Measurements from ENCODE around the gene EIF3D. TPM values are rescaled to one million over a fixed set of nuclear protein-coding genes. Genes with fewer than 3 reads are reported as not detected.
A peak's percentile ranks its signal among the peaks of the same experiment; 100 is the strongest.

The EIF3D gene
- polyA plus RNA-seq, 1 experiment = 349 TPM

DNA sequence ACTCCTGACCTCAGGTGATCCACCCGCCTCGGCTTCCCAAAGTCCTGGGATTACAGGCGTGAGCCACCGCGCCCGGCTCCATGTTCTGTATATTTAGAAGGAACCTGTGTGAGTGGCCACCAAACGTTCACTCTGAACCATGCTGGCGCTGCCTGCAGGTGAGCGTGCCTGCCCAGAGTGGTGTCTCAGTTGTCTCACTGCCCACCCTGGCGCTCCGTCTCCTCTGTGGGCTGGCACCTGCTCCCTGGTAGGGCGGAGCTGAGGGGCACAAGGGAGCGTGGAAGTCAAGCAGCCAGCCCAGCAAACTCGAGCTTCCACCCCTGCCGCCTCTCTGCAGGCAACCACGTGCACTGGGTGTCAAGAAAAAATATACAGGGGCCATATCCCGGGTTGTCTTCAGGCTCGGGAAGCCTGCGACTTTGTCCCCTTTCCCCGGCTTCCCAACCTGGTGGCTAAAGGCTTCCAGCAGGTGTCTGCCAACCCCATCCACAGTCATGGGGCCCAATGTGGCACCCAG, 64.2 kb downstream of the EIF3D start:
- DNase-seq (ENCODE audit: low read depth, low spot score) = no peak
- TF ChIP-seq, protein P1, sequence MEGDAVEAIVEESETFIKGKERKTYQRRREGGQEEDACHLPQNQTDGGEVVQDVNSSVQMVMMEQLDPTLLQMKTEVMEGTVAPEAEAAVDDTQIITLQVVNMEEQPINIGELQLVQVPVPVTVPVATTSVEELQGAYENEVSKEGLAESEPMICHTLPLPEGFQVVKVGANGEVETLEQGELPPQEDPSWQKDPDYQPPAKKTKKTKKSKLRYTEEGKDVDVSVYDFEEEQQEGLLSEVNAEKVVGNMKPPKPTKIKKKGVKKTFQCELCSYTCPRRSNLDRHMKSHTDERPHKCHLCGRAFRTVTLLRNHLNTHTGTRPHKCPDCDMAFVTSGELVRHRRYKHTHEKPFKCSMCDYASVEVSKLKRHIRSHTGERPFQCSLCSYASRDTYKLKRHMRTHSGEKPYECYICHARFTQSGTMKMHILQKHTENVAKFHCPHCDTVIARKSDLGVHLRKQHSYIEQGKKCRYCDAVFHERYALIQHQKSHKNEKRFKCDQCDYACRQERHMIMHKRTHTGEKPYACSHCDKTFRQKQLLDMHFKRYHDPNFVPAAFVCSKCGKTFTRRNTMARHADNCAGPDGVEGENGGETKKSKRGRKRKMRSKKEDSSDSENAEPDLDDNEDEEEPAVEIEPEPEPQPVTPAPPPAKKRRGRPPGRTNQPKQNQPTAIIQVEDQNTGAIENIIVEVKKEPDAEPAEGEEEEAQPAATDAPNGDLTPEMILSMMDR (IDR thresholded peaks at IDR 0.05; ENCODE audit: low read depth, low read length) = no peak
- peak overlapping the region; percentile 99 for H3K27ac ChIP-seq (ENCODE audit: low read depth, low read length)
- POLR2A ChIA-PET = interaction anchor here (1.1 to 2.7 kb wide), 3 partner anchors 20 to 84 kb away, joined by 3 to 13 read pairs (median 4); no protein-coding TSS in a partner anchor
- peaks cover 5% of the 10 kb centered on the region; the same call in 1 of the 2 replicates for H3K9me3 ChIP-seq (ENCODE audit: control insufficient read depth, insufficient read depth, low read length)
- no peaks in the 10 kb centered on the region for H3K27me3 ChIP-seq (ENCODE audit: control insufficient read depth, insufficient read depth, low read length)
- CTCF ChIA-PET = no interaction called here
- H3K4me3 ChIP-seq (ENCODE audit: low read depth, low read length) = no peak overlapping the region

DNA sequence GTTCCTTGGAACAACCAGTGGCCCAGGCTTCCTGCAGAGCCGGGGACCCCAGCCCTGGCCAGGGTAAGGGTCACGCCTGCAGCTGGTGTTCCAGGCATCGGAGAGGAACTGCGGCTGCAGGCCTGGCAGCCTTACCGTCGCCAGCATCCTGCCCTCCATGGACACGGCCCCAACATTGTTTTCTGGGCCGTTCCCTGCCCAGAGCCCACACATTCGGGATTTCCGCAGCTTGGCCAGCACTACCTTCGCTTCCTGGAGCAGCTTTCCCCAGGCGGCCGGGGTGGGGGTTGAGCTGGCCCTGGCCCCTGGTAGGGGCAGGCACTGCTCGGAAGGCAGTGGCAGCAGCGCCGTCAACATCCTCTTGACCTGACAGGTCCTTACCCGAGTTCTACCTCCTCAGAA, 65.2 kb downstream of the EIF3D start:
- no peak overlapping the region for H3K27ac ChIP-seq (ENCODE audit: low read depth, low read length)
- TF ChIP-seq, protein P1 (IDR thresholded peaks at IDR 0.05; ENCODE audit: low read depth, low read length) = no peak
- H3K27me3 ChIP-seq (ENCODE audit: control insufficient read depth, insufficient read depth, low read length) = no peaks in the 10 kb centered on the region
- ChIA-PET POLR2A (interaction anchor here (0.6 to 1.2 kb wide), 3 partner anchors 24 to 103 kb away, joined by 3 read pairs; no protein-coding TSS in a partner anchor), CTCF (no interaction called here)
- no peak overlapping the region for H3K4me3 ChIP-seq (ENCODE audit: low read depth, low read length)
- no peak for DNase-seq (ENCODE audit: low read depth, low spot score)
- H3K9me3 ChIP-seq (ENCODE audit: control insufficient read depth, insufficient read depth, low read length) = peaks cover 5% of the 10 kb centered on the region; the same call in 1 of the 2 replicates

DNA sequence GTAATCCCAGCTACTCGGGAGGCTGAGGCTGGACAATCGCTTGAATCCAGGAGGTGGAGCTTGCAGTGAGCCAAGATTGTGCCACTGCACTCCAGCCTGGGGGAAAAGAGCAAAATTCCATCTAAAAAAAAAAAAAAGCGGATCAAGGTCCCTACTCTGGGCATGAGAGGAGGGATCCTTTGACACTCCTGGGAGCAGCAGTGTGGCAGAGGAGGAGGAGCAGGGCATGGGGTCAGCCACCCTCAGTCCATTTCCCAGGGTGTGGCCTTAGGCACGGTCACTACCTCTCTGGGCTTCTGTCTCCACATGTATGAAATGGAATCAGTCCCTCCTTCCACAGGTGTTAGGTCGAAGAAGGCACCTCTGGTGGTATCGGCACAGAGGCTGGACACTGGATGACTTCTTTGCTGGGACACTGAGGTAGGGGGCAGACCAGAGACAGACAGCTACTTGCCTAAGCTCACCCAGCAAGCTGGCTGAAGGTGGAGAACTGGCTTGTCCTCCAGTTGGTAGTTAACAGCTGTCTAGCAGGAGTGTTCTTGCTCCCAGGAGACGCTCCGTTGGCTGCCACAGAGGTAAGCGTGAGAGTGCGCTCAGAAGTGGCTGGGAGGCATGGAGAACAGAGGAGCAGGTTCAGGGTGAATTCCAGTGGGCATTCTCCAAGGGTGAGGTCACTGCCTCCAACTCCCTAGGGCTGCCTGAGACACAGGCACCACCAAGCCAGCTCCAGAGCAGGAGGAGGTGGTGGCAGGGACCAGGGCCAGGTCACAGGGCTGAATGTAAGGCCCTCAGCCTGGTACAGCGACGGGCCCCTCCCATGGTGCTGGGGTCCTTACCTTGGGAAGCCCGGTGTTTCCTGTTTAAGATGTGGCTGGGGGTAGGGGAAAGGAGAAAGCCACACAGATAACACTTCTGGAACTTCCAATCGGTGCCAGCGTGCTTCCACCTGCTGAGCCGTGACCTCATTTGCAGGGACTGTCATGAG, 67.0 kb downstream of the EIF3D start:
- no peak overlapping the region for H3K4me3 ChIP-seq (ENCODE audit: low read depth, low read length)
- H3K27ac ChIP-seq (ENCODE audit: low read depth, low read length) = peak overlapping the region; percentile 89
- H3K27me3 ChIP-seq (ENCODE audit: control insufficient read depth, insufficient read depth, low read length) = no peaks in the 10 kb centered on the region
- TF ChIP-seq, protein P1 (IDR thresholded peaks at IDR 0.05; ENCODE audit: low read depth, low read length) = no peak
- ChIA-PET CTCF (no interaction called here), POLR2A (interaction anchor here (0.7 to 2.1 kb wide), 11 partner anchors 9 to 106 kb away, joined by 3 to 31 read pairs (median 3); partner anchors contain the start of gene MYH9)
- DNase-seq (ENCODE audit: low read depth, low spot score) = peak; percentile 93
- peaks cover 5% of the 10 kb centered on the region; the same call in 1 of the 2 replicates for H3K9me3 ChIP-seq (ENCODE audit: control insufficient read depth, insufficient read depth, low read length)

Other genes starting within 250 kb of the EIF3D start
- gene MYH9, start 141.2 kb downstream of the EIF3D start, polyA plus RNA-seq (2011; rRNA removed) = 338 and 432 TPM in 2 replicates
- 157 and 168 TPM in 2 replicates for gene TXN2, start 47.5 kb downstream of the EIF3D start, polyA plus RNA-seq (2011; rRNA removed)
- gene FOXRED2, start 22.1 kb downstream of the EIF3D start, polyA plus RNA-seq (2011; rRNA removed) = 2.4 and 3.3 TPM in 2 replicates
- not detected in 2 replicates for gene CACNG2, start 174.6 kb upstream of the EIF3D start, polyA plus RNA-seq (2011; rRNA removed)
- 22.5 and 25.5 TPM in 2 replicates for gene IFT27, start 247.0 kb upstream of the EIF3D start, polyA plus RNA-seq (2011; rRNA removed)